Measurements from ENCODE around the gene SNX25.
"Not testable (repeated sequence)": the region's sequence is repeated elsewhere in the genome, so short reads cannot be mapped to it uniquely, and the experiment has no call there.

The SNX25 gene

DNA sequence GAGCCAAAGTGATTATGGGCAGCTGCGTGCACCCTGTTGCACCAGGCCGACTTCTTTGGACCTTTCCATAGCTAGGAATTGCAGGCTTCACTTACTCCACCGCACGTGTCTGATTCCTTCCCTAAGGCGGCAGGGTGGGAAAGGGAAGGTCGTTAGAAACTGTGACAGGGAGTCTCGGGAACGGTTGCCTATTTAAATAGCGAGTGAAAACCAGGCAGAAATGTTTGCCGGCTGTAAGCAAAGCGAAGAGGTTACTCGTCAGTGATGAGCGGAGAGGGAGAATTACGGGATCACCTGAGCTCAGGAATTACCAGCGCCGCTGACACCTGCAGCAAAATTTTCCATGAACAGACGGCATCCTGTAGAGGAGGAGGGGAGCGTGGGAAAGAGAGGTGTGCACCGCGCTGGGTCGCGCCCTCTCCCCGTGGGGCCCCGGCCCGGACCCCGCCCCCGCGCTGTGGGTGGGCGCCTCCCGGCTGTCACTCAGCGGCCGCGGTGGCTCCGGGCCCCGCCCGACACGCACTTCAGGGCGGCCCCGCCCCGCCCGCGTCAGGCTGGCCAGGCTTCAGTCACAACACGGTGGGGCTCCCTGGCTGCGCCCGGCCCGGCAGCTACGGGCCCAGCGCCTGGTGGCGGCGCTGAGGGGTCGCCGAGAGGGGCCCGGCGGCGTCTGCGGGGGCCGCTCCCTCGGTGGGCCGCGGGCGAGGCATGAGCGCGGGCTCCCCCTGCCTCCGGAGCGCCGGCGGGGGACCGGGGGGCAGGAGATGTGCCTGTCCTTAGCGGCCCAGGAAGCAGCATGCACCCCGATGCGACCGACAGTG, at the start of gene SNX25:
SNX25 (plus strand) TSS at position 568 of the 821 bp plus-strand sequence; CDS start at position 797, 229 bp downstream.
- peak; percentile 76 to 78 for DNase-seq (ENCODE audit: low read depth in 2 of 2)

DNA sequence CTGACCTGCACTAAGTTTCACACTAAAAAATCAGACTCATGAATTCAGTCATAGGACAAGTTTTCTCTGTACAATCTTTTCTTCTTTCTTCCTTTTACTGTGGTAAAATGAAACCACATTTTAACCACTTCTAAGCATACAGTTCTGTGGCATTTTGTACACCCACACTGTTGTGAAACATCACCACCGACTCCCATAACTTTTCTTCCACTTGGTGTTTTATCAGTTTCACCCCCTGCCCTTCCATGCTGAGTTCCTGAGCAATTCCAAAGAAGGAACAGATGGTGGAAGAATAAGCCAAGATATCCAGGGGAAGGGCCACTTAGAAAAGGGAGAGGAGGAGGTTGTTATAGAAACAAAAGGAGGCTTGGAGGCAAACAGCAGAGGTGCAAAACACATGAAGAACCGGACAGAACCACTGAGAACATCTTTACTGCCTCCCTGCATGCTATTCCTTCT, 43.8 kb upstream of the SNX25 start:
- no peak for DNase-seq (ENCODE audit: low read depth in 2 of 2)

DNA sequence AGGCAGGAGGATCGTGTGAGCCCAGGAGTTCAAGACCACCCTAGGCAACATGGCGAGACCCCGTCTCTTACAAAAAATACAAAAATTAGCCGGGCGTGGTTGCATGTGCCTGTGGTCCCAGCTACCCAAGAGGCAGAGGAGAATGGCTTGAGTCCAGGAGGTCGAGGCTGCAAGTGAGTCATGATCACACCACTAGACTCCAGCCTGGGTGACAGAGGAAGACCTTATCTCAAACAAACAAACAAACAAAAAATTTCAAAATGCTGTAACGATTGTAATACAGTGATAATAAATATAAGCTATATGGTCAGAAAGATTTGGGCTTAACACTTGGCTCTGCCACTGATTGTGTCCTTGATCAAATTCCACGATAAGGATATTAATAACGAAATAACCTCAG, 42.2 kb upstream of the SNX25 start:
- no peak for DNase-seq (ENCODE audit: low read depth in 2 of 2)

DNA sequence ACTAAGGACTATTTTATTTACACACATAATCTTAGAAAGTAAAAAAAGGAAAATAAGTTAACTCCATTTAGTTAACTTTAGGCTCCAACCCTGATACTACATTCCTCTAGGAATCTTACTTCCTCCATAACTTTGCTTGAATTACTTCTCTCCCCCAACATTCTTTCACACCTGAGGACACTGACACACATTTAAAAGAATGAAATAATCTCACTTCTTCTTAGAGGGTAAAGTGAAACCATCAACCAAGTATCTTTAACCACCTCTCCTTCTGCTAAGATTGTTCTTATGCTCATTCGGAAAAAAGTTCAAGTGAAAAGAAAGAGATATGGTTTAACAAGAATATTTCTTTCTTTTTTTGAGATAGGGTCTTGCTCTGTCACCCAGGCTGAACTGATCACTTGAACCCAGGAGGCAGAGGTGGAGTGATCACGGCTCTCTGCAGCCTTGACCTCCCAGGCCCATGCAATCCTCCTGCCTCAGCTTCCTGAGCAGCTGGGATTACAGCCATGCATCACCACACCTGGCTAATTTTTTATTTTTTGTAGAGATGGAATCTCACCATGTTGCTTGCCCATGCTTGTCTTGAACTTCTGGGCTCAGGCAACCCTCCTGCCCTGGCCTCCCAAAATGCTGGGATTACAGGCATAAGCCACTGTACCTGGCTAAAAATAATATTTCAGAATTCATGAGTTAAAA, 37.9 kb upstream of the SNX25 start:
- DNase-seq (ENCODE audit: low read depth in 2 of 2), result no peak

DNA sequence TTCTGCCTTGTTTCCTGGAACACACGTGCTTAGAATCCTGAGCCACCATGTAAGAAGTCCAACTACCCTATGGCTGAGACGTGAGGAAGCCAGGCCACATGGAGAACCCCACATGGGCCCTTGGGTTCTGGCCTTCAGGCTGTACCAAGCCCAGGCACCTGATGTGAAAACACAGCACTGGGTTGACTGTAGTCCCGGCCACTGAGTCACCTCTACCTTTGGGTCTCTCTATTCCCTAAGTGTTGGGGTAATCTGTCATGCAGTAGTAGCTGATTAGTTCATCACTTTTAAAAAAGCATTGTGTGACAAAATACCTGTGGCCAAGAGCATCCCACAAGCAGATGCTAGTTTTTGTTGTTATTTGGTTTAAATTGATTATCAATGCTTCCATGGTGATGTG, 29.9 kb upstream of the SNX25 start:
- DNase-seq (ENCODE audit: low read depth in 2 of 2), result no peak

DNA sequence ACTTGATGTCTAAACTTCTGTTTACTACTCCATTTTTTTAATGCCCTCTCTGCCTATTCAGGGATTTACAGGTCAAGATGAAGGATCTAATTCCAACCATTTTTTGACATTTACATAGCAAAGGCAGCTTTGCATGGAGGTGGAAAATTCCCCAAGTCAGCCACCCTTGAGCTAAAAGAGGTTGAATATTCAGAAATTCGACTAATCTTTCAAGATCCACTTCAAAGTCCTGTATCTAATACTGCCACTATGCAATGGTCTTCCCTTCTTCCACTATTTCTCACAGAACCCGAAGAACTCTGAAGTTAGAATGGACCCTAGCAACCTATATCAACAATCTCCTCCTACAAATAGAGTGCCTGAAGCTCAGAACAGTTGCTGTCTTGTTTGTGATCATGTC, 27.2 kb upstream of the SNX25 start:
- DNase-seq (ENCODE audit: low read depth in 2 of 2), result no peak

DNA sequence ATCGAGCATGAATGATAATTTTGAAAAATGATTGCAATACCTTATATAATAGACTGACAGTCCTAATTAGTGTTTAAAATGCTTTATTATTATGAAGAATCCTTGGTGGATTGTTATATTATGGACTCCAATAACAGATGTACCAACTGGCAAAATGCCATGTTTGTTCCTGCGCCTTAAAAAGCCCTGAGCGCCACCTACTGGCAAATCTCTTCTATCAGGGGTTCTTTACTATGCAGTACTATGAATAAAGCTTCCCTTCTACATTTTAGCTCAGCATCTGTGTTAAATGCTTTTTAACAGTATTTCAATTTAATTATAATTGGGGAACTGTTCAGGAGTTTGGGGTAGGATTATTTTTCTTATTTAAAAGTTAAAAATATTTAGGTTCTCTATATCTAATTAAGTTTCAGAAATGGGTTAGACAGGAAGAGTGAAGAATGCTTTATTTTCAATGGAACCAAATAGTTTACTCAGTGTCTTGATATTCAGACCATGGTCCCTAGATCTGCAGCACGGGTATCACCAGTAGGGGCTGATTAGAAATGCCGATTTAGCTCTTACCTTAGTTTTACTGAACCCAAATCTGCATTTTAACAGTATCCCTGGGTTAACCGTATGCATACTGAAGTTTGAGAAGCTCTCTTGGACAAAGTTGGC, 25.6 kb upstream of the SNX25 start:
- peak; percentile 58 to 67 for DNase-seq (ENCODE audit: low read depth in 2 of 2)

DNA sequence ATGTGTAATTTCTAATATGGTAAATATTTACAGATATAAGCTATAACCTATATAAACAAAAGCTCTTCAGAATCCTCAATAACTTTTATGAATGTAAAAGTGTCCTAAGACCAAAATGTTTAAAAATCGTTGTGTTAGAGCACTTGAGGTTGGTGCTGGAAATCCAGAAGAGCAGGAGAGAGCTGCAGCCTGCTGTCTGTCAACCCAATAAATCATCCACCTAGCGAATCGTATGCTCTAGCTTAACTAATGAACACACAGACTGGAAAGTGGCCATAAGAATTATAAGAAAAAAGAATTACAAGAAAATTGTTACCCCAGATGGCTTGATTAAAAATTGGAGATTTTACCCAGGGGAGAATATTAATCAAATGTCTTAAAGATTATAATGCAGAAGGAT, 22.6 kb upstream of the SNX25 start:
- DNase-seq (ENCODE audit: low read depth in 2 of 2), result no peak

DNA sequence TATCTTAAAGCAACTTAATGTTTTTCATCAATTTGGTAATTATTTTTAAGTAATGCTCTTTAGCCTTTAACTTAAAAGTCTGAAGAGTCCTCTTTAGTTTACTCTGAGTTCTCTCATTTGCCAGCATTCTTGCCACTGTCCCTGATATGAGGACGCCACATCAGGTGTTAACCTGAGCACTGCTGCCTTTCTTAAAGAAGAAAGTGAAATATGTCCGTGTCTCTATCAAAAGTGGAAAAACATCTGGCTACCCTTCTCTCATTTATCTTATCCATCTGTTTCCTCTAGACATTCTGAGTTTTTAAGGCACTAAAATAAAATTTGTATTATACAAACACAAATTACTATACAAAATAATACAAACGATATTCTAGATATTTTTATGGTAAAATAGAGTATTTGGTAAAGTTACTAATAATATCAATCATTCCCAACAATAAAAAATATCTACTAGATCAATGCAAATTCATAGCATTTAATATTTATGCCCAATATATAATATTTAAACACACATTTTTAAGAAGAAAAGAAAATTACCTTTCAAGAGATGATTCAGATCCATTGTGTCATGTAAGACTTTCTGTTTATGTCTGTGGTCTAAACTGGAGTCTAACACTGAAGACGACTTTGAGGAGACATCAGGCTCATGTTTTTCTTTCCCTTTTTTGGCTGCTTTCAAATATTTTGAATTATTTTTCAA, 19.6 kb upstream of the SNX25 start:
- no peak for DNase-seq (ENCODE audit: low read depth in 2 of 2)

DNA sequence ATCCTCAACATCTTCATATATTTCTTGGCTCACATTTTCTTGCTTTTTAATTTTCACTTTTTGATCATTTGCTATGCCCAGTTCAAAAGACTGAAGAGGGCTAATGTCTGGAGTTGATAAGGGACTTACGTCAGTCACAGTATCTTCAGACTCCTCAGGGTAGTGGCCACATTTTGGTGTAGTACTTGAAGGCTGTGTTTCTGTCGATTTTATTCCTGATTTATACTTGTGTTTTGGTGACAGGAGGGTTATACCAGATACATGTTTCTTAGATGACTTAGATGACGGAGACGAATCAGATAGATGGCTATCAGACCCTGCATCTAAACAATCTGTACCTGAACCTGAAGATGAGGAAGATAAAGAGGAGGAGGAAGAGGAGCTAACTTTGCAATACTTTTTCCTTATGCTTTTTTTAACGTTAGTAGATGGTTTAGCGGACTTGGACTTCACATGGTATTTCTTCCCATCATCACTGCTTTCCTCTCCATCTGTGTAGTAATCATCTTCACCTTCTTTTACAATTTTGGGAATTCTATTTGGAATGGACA, 19.0 kb upstream of the SNX25 start:
- no peak for DNase-seq (ENCODE audit: low read depth in 2 of 2)

DNA sequence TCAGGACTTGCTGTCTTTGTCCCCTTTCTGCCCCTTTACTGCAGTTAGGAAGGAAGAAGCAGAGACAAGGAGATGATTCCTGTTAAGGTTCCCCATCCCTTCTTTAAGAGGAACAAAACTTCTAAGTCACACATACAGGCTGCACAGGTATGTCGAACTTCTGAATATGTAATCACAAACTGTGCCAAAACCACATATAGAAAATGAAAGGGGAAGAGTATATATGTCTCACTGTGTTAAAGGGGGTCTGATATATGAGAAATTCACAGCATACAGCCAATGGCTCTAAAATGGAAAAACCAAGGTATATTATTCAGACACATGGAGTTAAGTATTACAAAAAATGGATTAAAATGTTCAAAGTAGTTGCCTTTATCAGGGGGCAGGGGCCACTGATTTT, 17.3 kb upstream of the SNX25 start:
- no peak for DNase-seq (ENCODE audit: low read depth in 2 of 2)

DNA sequence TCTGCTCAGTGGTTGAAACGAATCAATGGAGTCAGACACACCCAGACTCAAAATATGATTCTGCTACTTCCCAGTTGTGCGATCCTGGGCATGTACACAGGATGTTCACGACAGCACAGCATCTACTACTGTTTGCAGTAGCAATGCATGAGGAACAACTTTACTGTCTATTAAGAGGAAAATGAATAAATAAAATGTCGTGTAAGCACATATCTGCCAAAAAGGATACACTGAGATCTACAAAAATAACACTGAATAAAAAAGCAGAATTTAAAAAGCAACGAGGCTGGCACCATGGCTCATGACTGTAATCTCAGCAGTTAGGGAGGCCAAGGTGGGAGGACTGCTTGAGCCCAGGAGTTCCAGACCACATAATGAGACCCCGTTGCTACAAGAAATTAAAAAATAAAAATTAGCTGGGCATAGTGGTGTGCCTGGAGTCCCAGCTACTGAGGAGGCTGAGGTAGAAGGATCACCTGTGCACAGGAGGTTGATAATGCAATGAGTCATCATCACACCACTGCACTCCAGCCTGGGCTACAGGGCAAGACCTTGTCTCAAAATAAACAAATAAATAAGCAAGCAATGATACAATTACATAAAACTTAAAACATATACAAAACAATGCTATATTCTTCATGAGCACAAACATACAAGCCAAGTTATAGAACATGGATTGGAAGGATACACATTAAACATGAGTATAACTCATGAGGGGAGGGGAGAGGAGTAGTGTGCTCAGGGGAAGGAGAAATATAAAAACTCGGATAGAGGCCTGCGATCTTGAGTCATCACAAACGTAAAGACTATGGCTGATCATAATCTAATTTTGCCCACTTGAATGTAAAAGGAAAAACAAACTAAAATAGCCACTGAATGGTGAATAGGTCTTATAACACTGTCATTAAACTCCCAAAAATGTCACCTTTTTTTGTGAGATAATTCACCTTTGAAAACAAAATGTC, 14.2 kb upstream of the SNX25 start:
- DNase-seq (ENCODE audit: low read depth in 2 of 2), result no peak

DNA sequence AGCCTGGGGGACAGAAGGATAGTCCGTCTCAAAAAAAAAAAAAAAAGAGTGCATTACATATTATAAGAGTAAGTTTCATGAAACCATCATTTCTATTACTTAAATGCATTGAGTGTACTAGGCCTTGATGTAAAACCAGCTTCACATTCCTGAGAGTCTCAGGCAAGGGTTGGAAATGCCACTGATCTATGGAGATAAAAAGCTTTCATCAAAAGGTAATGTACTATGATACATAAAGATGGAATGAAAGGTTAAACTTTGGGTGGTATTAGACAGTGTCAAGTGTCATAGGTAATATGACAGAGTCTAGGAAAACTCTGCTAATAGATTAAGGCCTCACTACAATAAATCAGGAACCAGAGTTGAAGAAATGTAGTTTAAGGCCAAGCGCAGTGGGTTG, 13.0 kb upstream of the SNX25 start:
- no peak for DNase-seq (ENCODE audit: low read depth in 2 of 2)

DNA sequence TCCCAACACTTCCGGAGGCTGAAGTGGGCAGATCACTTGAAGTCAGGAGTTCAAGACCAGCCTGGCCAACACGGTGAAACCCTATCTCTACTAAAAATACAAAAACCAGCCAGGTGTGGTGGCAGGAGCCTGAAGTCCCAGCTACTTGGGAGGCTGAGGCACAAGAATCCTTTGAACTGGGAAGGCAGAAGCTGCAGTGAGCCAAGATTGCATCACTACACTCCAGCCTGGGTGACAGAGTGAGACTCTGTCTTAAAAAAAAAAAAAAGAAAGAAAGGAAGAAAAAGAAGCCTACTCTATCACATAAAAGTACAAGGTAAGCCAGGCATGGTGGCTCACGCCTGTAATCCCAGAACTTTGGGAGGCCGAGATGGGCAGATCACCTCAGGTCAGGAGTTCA, 11.2 kb upstream of the SNX25 start:
- DNase-seq (ENCODE audit: low read depth in 2 of 2), result not testable (repeated sequence)

DNA sequence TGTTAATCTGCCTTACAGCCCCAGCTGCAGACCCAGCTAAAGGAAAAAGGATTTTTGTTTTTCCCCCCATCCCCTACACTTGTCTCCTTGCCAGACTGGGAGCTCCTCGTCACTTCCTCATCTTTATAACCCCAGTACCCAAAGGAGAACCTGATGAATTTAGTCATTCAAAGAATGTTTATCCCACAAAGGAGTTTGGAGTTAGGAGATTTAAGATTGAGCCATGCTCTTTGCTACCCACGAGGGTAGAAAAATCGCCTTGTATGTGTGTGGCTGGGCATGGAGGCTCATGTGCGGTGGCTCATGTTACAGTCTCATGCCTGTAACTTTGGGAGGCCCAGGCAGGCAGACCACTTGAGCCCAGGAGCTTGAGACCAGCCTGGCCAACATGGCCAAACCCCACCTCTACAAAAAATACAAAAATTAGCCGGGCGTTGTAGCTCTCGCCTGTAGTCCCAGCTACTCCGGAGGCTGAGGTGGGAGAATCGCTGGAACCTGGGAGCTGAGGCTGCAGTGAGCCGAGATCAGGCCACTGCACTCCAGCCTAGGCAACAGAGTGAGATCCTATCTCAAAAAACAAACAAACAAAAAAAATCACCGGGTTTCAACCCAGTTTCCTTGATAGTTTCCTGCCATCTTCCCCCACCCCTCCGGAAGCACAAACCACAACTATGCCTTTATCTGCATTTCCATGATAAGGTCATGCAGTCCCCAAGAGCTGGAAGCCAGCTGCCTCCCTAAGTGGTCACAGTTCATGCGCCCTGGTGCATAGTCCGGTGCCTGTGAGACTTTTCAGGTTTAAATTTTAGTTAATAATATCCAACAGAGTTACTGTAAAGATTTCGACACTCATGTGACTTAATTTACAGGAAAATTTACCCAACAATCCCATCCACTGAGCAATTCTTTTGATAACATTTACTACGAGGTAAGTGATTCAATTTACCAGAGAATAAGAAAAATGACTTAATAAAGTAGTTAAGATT, 7.1 kb upstream of the SNX25 start:
- DNase-seq (ENCODE audit: low read depth in 2 of 2), result no peak

DNA sequence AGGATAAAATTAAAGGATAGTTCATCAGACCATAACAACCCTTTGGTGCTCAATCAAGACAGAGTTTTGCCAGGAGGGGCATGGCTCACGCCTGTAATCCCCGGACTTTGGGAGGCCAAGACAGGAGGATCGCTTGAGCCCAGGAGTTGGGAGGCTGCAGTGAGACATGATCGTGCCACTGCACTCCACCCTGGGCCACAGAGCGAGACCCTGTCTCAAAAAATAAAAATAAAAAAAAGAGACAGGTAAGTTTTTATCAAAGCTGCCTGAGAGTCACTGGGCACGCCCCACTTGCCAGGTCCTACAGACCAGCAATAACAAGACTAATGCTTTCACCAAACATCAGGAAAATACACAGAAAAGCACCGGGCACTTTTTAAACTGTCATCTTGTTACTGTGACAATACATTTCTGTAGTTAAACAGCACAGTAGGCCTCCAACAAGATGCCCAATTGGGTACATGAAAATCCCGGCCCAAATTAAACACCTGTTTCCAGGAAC, 6.4 kb upstream of the SNX25 start:
- DNase-seq (ENCODE audit: low read depth in 2 of 2), result no peak

DNA sequence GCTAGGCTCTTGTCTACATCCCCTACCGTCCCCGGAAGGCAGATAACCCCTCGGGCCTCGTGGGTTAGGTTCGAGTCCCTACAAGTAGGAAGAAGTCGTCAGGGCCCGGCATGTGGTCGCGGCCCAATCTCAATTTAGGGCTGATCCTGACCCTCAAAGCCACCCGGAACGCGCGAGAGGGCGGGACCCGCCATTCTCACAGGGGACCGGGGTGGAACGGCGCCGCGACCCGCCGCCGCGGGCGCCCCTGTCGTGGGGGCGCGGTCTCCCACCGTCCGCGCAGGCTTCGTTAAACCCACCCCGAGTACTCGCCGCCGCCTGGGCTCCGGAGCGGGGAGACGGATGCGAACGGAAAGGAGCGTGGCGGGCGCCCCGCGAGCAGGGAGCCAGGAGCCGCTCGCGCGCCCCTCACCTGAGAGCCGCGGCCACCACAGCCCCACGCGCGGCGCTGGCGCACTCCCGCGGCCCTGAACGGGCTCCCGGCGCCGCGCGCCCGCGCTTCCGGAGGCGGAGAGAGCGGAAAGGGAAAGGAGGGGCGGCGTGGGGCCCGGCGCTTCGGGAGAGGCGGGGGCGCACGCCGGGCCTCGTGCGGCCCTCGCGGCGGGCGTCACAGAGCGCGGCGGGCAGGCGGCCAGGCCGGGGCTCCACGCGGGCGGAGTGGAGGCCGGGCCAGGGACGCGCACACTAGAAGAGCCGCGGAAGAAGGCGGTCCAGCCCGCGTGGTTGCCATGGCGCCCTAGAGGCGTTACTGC, 5.7 kb upstream of the SNX25 start, which contains the start of gene CFAP97:
CFAP97 (minus strand) TSS at position 515 of the 752 bp plus-strand sequence. CDS start 12,804 bp downstream, outside the sequence.
- DNase-seq (ENCODE audit: low read depth in 2 of 2), result peak; percentile 63 to 70

DNA sequence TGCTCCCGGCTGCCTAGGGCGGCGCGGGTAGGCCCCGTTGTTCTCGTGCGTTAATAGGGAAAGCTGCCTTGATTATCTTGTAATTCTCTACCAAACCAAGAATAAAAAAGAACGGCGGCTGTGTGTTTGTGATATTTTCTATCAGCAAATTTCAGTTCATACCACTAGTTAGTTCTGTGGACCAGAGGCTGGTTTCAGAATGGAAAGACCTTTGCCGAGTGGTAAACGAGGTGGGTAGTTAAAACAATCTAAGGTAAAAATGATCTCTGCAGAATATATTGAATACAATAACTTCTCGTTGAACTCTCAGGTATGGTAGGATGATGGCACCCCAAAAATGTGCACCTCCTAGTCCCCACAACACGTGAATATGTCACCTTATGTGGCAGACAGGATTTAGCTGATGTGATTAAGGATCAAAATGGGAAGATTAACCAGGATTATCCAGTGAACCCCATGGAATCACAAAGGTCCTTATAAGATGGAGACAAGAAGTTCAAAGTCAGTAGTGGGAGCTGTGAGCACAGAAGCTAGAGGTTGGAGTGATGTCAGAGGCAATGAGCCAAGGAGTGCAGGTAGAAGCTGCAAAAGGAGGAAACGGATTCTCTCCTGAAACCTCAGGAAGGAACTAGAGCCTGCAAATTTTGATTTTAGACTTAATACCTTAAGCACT, 5.0 kb upstream of the SNX25 start:
- no peak for DNase-seq (ENCODE audit: low read depth in 2 of 2)
